MCF 10A (cell line): ENCODE measurements around the gene MREG. TPM values are rescaled to one million over a fixed set of nuclear protein-coding genes. Genes with fewer than 3 reads are reported as not detected.

ENCODE experiments used
- BruUV-seq: library from RNA; stranded (reverse); fragments of 400-500 nt; replicated peaks from 2 replicates; lab custom pipeline; 2021; lab: Mats Ljungman, UMichigan
- CTCF ChIA-PET: fragments of 300-600 bp; sonication (Branson Sonifier 250); formaldehyde crosslinking; extraction: SDS; loops from one replicate; lab custom pipeline; 2021; ENCODE audit warnings: antibody characterized with exemption, inconsistent platforms; lab: Yijun Ruan, JAX
- POLR2A ChIA-PET: fragments of 300-600, 350-650 bp; sonication (Branson Sonifier 250); formaldehyde crosslinking; extraction: SDS; loops from one replicate; lab custom pipeline; 2020; ENCODE audit warnings: antibody characterized with exemption, inconsistent platforms; lab: Yijun Ruan, JAX
- DNase-seq: peaks from one replicate; pipeline ENCODE4 v3.0.0-alpha.2; 2018; ENCODE audit not compliant: unreplicated experiment
- H3K27ac Mint-ChIP-seq: one replicate; pipeline ENCODE4 v1.8.0; 2022; ENCODE audit warnings: mild to moderate bottlenecking, low read depth, mixed read lengths; ENCODE audit not compliant: unreplicated experiment
- H3K27me3 Mint-ChIP-seq: one replicate; pipeline ENCODE4 v1.8.0; 2022; ENCODE audit warnings: mixed read lengths; ENCODE audit not compliant: insufficient read depth, unreplicated experiment
- H3K36me3 Mint-ChIP-seq: one replicate; pipeline ENCODE4 v1.8.0; 2022; ENCODE audit warnings: mild to moderate bottlenecking, moderate library complexity, mixed read lengths; ENCODE audit not compliant: insufficient read depth, unreplicated experiment
- H3K4me1 Mint-ChIP-seq: one replicate; pipeline ENCODE4 v1.8.0; 2022; ENCODE audit warnings: mixed read lengths; ENCODE audit not compliant: insufficient read depth, unreplicated experiment
- H3K4me3 Mint-ChIP-seq: one replicate; pipeline ENCODE4 v1.8.0; 2022; ENCODE audit warnings: mild to moderate bottlenecking, moderate library complexity, mixed read lengths; ENCODE audit not compliant: unreplicated experiment
- H3K9me3 Mint-ChIP-seq: one replicate; pipeline ENCODE4 v1.8.0; 2022; ENCODE audit warnings: mixed read lengths; ENCODE audit not compliant: unreplicated experiment
- intact Hi-C: fragments of 100-400 bp; cut with micrococcal nuclease; formaldehyde crosslinking; loops from 2 replicates; pipeline ENCODE4 v1.14.1; 2022
- total RNA-seq: library from RNA; stranded (reverse); gene quantifications from 2 replicates; pipeline ENCODE4 v1.2.3, GENCODE V29; 2022
- TF ChIP-seq, protein P1 (sequence below): fragments of 200-600 bp; IDR thresholded peaks from one replicate; pipeline ENCODE4 v1.8.0; 2022; ENCODE audit warnings: antibody characterized with exemption, mild to moderate bottlenecking; ENCODE audit not compliant: unreplicated experiment

Gene MREG
- total RNA-seq, 1 experiment from 2014 or later, result 10.4 TPM

DNA sequence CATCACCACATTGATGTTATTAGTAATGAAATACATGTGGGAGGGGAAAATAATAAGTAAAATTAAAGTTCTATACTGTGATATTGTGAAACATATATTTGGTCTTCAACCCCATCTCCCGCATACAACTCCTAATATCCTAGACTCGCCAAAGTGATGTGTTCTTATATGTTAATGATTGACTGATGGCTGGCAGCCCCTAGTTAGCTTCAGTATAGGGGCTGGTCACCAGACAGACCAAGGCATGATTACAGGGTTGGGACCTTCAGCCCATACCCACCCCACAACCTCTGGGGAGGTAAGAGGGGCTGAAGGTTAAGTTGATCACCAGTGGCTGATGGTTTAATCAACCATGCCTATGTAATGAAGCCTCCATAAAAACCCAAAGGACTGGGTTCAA lies 28.1 kb upstream of the MREG start:
- no TSS peak for BruUV-seq
- intact Hi-C loops, result no loop called here
- Mint-ChIP-seq H3K4me3 (no peak overlapping the region), H3K36me3 (peaks cover 11% of the 10 kb centered on the region), H3K27me3 (no peaks in the 10 kb centered on the region), H3K4me1 (no peaks in the 10 kb centered on the region), H3K27ac (no peak overlapping the region), H3K9me3 (no peaks in the 10 kb centered on the region)
- TF ChIP-seq, protein P1, sequence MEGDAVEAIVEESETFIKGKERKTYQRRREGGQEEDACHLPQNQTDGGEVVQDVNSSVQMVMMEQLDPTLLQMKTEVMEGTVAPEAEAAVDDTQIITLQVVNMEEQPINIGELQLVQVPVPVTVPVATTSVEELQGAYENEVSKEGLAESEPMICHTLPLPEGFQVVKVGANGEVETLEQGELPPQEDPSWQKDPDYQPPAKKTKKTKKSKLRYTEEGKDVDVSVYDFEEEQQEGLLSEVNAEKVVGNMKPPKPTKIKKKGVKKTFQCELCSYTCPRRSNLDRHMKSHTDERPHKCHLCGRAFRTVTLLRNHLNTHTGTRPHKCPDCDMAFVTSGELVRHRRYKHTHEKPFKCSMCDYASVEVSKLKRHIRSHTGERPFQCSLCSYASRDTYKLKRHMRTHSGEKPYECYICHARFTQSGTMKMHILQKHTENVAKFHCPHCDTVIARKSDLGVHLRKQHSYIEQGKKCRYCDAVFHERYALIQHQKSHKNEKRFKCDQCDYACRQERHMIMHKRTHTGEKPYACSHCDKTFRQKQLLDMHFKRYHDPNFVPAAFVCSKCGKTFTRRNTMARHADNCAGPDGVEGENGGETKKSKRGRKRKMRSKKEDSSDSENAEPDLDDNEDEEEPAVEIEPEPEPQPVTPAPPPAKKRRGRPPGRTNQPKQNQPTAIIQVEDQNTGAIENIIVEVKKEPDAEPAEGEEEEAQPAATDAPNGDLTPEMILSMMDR, result no peak
- no peak for DNase-seq
- POLR2A ChIA-PET, result no interaction called here
- CTCF ChIA-PET, result interaction anchor here (1.2 to 1.5 kb wide), 2 partner anchors 8 to 18 kb away, joined by 7 read pairs; no protein-coding TSS in a partner anchor

DNA sequence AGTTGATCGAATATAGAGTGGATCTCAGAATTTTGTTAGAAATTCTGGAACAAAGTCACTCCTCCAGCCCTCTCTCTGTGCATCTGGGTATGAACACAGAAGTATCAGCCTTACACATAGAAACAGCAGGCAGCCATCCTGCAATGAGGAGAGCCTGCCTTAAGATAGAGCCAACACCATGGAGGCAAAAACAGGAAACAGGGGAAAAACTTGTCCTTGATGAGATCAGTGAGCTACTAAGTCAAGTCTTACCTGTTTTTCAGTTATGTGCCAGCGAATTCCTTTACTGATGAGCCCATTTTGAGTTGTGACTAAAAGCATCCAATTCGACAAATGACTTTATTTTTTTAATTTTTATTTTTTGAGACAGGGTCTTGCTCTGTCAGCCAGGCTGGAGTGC lies 26.6 kb upstream of the MREG start:
- no TSS peak for BruUV-seq
- H3K4me3 Mint-ChIP-seq, result no peak overlapping the region
- no peaks in the 10 kb centered on the region for H3K4me1 Mint-ChIP-seq
- intact Hi-C loops, result loop anchor here (10.0 kb wide), 1 partner anchor 65 kb away; the partner anchor contains the start of gene XRCC5
- H3K9me3 Mint-ChIP-seq, result no peaks in the 10 kb centered on the region
- CTCF ChIA-PET, result interaction anchor here (1.0 kb wide), 2 partner anchors 8 to 19 kb away, joined by 3 read pairs; no protein-coding TSS in a partner anchor
- peaks cover 11% of the 10 kb centered on the region for H3K36me3 Mint-ChIP-seq
- DNase-seq, result no peak
- TF ChIP-seq, protein P1, result no peak
- POLR2A ChIA-PET, result interaction anchor here (1.0 kb wide), 1 partner anchor 69 kb away, joined by 4 read pairs; the partner anchor contains the start of gene XRCC5
- no peaks in the 10 kb centered on the region for H3K27me3 Mint-ChIP-seq
- no peak overlapping the region for H3K27ac Mint-ChIP-seq

DNA sequence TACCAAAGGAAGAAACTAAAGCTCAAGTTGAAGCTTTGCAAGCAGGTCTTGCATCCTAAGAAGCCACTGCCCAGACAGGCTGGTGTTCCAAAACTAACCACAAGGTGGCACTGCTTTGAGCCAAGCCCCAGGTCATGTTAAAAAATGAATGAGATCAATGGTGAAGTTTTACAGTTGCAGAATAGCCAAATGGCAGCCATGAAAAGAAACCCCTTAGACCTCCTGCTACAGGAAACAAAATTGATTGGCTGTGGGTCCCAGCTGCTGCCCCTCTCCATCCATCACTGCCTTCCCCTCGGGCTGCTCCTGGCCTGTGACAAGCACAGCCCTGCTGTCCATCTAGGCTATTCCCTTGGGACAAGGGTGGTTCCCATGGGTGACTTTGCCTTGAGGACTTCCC lies 20.7 kb upstream of the MREG start:
- H3K27ac Mint-ChIP-seq, result no peak overlapping the region
- no peak overlapping the region for H3K4me3 Mint-ChIP-seq
- CTCF ChIA-PET, result interaction anchor here (0.6 to 5.3 kb wide), 25 partner anchors 8 to 953 kb away, joined by 3 to 70 read pairs (median 6); no protein-coding TSS in a partner anchor
- TF ChIP-seq, protein P1, result peak; percentile 74
- no peaks in the 10 kb centered on the region for H3K36me3 Mint-ChIP-seq
- intact Hi-C loops, result loop anchor here (10.0 kb wide), 1 partner anchor 71 kb away; the partner anchor contains the start of gene XRCC5
- no peaks in the 10 kb centered on the region for H3K9me3 Mint-ChIP-seq
- POLR2A ChIA-PET, result interaction anchor here (0.6 to 0.7 kb wide), 2 partner anchors 17 to 38 kb away, joined by 3 read pairs; no protein-coding TSS in a partner anchor
- peaks cover 15% of the 10 kb centered on the region for H3K4me1 Mint-ChIP-seq
- no TSS peak for BruUV-seq
- peak; percentile 64 for DNase-seq
- H3K27me3 Mint-ChIP-seq, result no peaks in the 10 kb centered on the region

DNA sequence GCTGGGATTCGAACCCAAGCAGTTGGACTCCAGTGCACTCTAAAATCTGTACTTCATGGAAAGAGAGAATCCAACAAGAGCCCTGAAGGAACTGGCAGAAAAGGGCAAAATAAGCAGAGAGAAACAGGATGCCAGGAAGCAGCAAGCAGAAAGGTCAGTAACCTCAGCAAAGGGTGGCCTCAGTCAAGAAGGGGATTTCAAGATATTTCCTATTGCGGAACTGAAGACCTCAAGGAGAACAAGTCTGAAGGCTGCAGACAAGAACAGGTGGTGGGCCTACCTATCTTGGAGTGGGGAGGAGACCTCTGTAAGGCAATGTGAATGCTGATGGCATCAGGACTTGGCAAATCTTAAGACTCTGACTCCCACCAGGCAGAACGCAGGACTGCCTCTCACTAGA lies 20.1 kb upstream of the MREG start:
- Mint-ChIP-seq H3K36me3 (peaks cover 1% of the 10 kb centered on the region), H3K27ac (no peak overlapping the region), H3K4me3 (no peak overlapping the region), H3K27me3 (no peaks in the 10 kb centered on the region), H3K4me1 (peaks cover 15% of the 10 kb centered on the region), H3K9me3 (no peaks in the 10 kb centered on the region)
- intact Hi-C loops, result loop anchor here (10.0 kb wide), 1 partner anchor 71 kb away; the partner anchor contains the start of gene XRCC5
- no peak for DNase-seq
- CTCF ChIA-PET, result interaction anchor here (0.6 to 5.3 kb wide), 24 partner anchors 8 to 1069 kb away, joined by 3 to 70 read pairs (median 6); partner anchors contain the start of genes PECR and TMEM169
- POLR2A ChIA-PET, result interaction anchor here (0.6 kb wide), 1 partner anchor 16 kb away, joined by 3 read pairs; no protein-coding TSS in a partner anchor
- BruUV-seq, result no TSS peak
- TF ChIP-seq, protein P1, result no peak
